ENCODE measurements around the gene RNASEH1. TPM values are rescaled to one million over a fixed set of nuclear protein-coding genes. Genes with fewer than 3 reads are reported as not detected.

The RNASEH1 gene
- total and polyA plus RNA-seq, 2 of the 13 experiments (the other 11 are each of a cell fraction or from before 2014, with no cell fraction given), result 14.5 to 57.4 TPM

- TF ChIP-seq GMEB1 (CRISPR knock-in tag; IDR thresholded peaks at IDR 0.05; ENCODE audit: borderline replicate concordance), result peak; percentile 75; the same call in 1 of the 2 replicates
- peak; percentile 100; the same call in 1 of the 2 replicates for TF ChIP-seq KIAA2018 (CRISPR knock-in tag; IDR thresholded peaks at IDR 0.05; ENCODE audit: borderline replicate concordance)
- peak; percentile 19; the same call in 1 of the 2 replicates for TF ChIP-seq HNF4A (CRISPR knock-in tag; IDR thresholded peaks at IDR 0.05)
- 0 out of 2 replicates have a peak, but pooled peaks have one; percentile 3 for TF ChIP-seq MEIS1 (CRISPR knock-in tag; IDR thresholded peaks at IDR 0.05; ENCODE audit: borderline replicate concordance)
- TF ChIP-seq JUND (CRISPR knock-in tag; IDR thresholded peaks at IDR 0.05), result no peak
- TF ChIP-seq ZNF230 (CRISPR knock-in tag; IDR thresholded peaks at IDR 0.05), result peak; percentile 97; the same call in 1 of the 2 replicates
- TF ChIP-seq ZNF33A (CRISPR knock-in tag; IDR thresholded peaks at IDR 0.05; ENCODE audit: borderline replicate concordance), result 0 out of 2 replicates have a peak, but pooled peaks have one; percentile 44
- TF ChIP-seq FOXC1 (CRISPR knock-in tag; IDR thresholded peaks at IDR 0.05; ENCODE audit: borderline replicate concordance), result peak; percentile 99
- TF ChIP-seq ESRRA (CRISPR knock-in tag; IDR thresholded peaks at IDR 0.05; ENCODE audit: low read depth), result peak; percentile 79; the same call in 1 of the 2 replicates
- TF ChIP-seq TCF7L2 (IDR thresholded peaks at IDR 0.05; ENCODE audit: low read depth, low read length), result no peak
- no peak; the same call in none of the 2 replicates for TF ChIP-seq KLF12 (CRISPR knock-in tag; IDR thresholded peaks at IDR 0.05; ENCODE audit: borderline replicate concordance)
- no peak for TF ChIP-seq ZNF280D (CRISPR knock-in tag; IDR thresholded peaks at IDR 0.05)
Measured at GRCh38 chr2:3519255-3520205, 38.6 kb downstream of the RNASEH1 start, which contains the start of gene ADI1 (continued).

Data from HepG2 (cell line).